ACC112 (cell line): ENCODE results near the gene AK2.

Source experiments
- H2AFZ ChIP-seq: fragments of 200-600 bp; sonication (generic); one replicate; pipeline ENCODE4 v1.6.0; 2017; ENCODE audit warnings: antibody characterized with exemption, low read length; ENCODE audit not compliant: unreplicated experiment
- H3K27ac ChIP-seq: fragments of 200-600 bp; sonication (generic); 2 replicates; pipeline ENCODE4 v1.5.1; 2014; ENCODE audit warnings: low read depth, mild to moderate bottlenecking, antibody characterized with exemption, low read length, moderate library complexity
- H3K27me3 ChIP-seq: fragments of 200-600 bp; sonication (generic); 2 replicates; pipeline ENCODE4 v1.6.1; 2014; ENCODE audit warnings: mild to moderate bottlenecking, antibody characterized with exemption, low read length, moderate library complexity, mixed read lengths; ENCODE audit not compliant: insufficient read depth
- H3K36me3 ChIP-seq: fragments of 200-600 bp; sonication (generic); 2 replicates; pipeline ENCODE4 v1.6.1; 2016; ENCODE audit warnings: mild to moderate bottlenecking, antibody characterized with exemption, low read length, moderate library complexity, mixed read lengths; ENCODE audit not compliant: insufficient read depth
- H3K4me1 ChIP-seq: fragments of 200-600 bp; sonication (generic); one replicate; pipeline ENCODE4 v1.6.1; 2016; ENCODE audit warnings: low read length, mixed read lengths; ENCODE audit not compliant: insufficient read depth, unreplicated experiment, control insufficient read depth
- H3K4me3 ChIP-seq: fragments of 200-600 bp; sonication (generic); 2 replicates; pipeline ENCODE4 v1.5.1; 2014; ENCODE audit warnings: mild to moderate bottlenecking, low read depth, low read length
- H3K79me2 ChIP-seq: fragments of 200-600 bp; sonication (generic); one replicate; pipeline ENCODE4 v1.6.0; 2016; ENCODE audit warnings: low read length; ENCODE audit not compliant: control insufficient read depth, unreplicated experiment, insufficient read depth

The AK2 gene

GRCh38 chr1:33041026-33041425 lies 4.3 kb upstream of the AK2 start:
- no peak overlapping the region for H3K4me3 ChIP-seq
- H3K79me2 ChIP-seq = peaks cover 6% of the 10 kb centered on the region
- peaks cover 4% of the 10 kb centered on the region for H3K4me1 ChIP-seq
- no peak overlapping the region for H3K27ac ChIP-seq
- H3K27me3 ChIP-seq = no peaks in the 10 kb centered on the region
- H2AFZ ChIP-seq = no peak overlapping the region
- H3K36me3 ChIP-seq = no peaks in the 10 kb centered on the region

- Histone ChIP-seq H3K27ac (no peak overlapping the region), H2AFZ (peak overlapping the region; percentile 31), H3K4me3 (no peak overlapping the region), H3K4me1 (peaks cover 12% of the 10 kb centered on the region), H3K79me2 (peaks cover 18% of the 10 kb centered on the region), H3K27me3 (no peaks in the 10 kb centered on the region), H3K36me3 (no peaks in the 10 kb centered on the region)
Observed at GRCh38 chr1:33039840-33040239, 3.2 kb upstream of the AK2 start.

- H2AFZ ChIP-seq = no peak overlapping the region
- H3K27ac ChIP-seq = peak overlapping the region; percentile 75
- peak overlapping the region; percentile 86 for H3K4me3 ChIP-seq
- peaks cover 52% of the 10 kb centered on the region for H3K79me2 ChIP-seq
- no peaks in the 10 kb centered on the region for H3K27me3 ChIP-seq
- peaks cover 8% of the 10 kb centered on the region; the same call in 1 of the 2 replicates for H3K36me3 ChIP-seq
- peaks cover 33% of the 10 kb centered on the region for H3K4me1 ChIP-seq
Observed at GRCh38 chr1:33036051-33036525, 595 bp downstream of the AK2 start.

- no peaks in the 10 kb centered on the region for H3K27me3 ChIP-seq
- H3K36me3 ChIP-seq = peaks cover 8% of the 10 kb centered on the region; the same call in 1 of the 2 replicates
- no peak overlapping the region for H2AFZ ChIP-seq
- no peak overlapping the region for H3K4me3 ChIP-seq
- no peak overlapping the region for H3K27ac ChIP-seq
- peaks cover 85% of the 10 kb centered on the region for H3K79me2 ChIP-seq
- peaks cover 36% of the 10 kb centered on the region for H3K4me1 ChIP-seq
Observed at GRCh38 chr1:33032126-33032869, 4.4 kb downstream of the AK2 start.

DNA sequence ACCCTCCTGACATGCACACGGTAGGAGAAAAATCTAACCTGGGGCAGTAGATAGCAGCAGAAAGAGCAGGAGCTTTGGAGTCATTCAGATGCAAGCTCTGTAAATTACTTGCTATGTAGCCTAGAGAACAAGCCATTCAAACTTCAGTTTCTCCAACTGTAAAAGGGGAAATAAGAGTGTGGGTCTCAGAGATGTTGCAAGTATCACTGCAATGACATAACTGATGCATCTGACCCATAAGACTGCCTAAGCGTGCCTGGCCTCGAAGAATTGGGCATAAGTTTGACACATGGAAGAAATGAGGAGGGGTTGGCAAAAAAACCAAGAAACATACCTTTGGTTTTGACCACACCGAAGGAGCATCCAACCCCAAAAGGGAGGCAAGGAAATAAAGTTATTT lies 5.2 kb downstream of the AK2 start:
- H3K27me3 ChIP-seq = no peaks in the 10 kb centered on the region
- H3K27ac ChIP-seq = no peak overlapping the region
- no peak overlapping the region for H2AFZ ChIP-seq
- peaks cover 33% of the 10 kb centered on the region for H3K4me1 ChIP-seq
- H3K4me3 ChIP-seq = no peak overlapping the region
- H3K79me2 ChIP-seq = peaks cover 92% of the 10 kb centered on the region
- peaks cover 8% of the 10 kb centered on the region; the same call in 1 of the 2 replicates for H3K36me3 ChIP-seq

- Histone ChIP-seq H3K79me2 (peaks cover 91% of the 10 kb centered on the region), H3K4me1 (peaks cover 32% of the 10 kb centered on the region), H3K36me3 (peaks cover 8% of the 10 kb centered on the region; the same call in 1 of the 2 replicates), H3K27me3 (no peaks in the 10 kb centered on the region), H3K27ac (no peak overlapping the region), H3K4me3 (no peak overlapping the region), H2AFZ (no peak overlapping the region)
Observed at GRCh38 chr1:33030575-33030974, 6.1 kb downstream of the AK2 start.

DNA sequence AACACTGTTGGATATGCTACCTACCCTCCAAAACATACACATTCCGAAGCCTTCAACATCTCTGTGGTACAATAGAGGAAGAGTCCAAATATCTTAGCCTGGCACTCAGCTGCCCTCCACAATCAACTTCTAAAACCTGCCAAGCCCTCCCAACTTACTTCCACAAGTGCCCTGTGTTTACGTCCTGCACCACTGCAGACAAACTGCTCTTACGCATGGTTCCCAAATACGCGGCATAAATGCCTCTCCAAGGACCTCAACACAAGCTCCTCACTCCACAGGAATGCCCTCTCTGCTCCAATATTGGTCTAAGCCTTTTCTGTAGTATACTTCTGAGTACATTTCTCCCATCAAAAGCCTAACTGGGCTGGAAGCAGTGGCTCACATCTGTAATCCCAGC lies 6.8 kb downstream of the AK2 start:
- H3K4me3 ChIP-seq = no peak overlapping the region
- H3K4me1 ChIP-seq = peaks cover 26% of the 10 kb centered on the region
- peaks cover 89% of the 10 kb centered on the region for H3K79me2 ChIP-seq
- no peak overlapping the region for H3K27ac ChIP-seq
- no peaks in the 10 kb centered on the region for H3K27me3 ChIP-seq
- H3K36me3 ChIP-seq = peaks cover 8% of the 10 kb centered on the region; the same call in 1 of the 2 replicates
- H2AFZ ChIP-seq = no peak overlapping the region

- H3K4me3 ChIP-seq = no peak overlapping the region
- H3K27me3 ChIP-seq = no peaks in the 10 kb centered on the region
- peaks cover 19% of the 10 kb centered on the region for H3K4me1 ChIP-seq
- H2AFZ ChIP-seq = no peak overlapping the region
- H3K27ac ChIP-seq = no peak overlapping the region
- H3K36me3 ChIP-seq = peaks cover 5% of the 10 kb centered on the region; the same call in 1 of the 2 replicates
- peaks cover 87% of the 10 kb centered on the region for H3K79me2 ChIP-seq
Observed at GRCh38 chr1:33029209-33029608, 7.5 kb downstream of the AK2 start.

- Histone ChIP-seq H3K4me1 (peaks cover under 1% of the 10 kb centered on the region), H3K27ac (no peak overlapping the region), H3K36me3 (peaks cover 11% of the 10 kb centered on the region; the same call in 1 of the 2 replicates), H3K79me2 (peaks cover 60% of the 10 kb centered on the region), H3K4me3 (no peak overlapping the region), H3K27me3 (no peaks in the 10 kb centered on the region), H2AFZ (no peak overlapping the region)
Observed at GRCh38 chr1:33025761-33026160, 10.9 kb downstream of the AK2 start.

DNA sequence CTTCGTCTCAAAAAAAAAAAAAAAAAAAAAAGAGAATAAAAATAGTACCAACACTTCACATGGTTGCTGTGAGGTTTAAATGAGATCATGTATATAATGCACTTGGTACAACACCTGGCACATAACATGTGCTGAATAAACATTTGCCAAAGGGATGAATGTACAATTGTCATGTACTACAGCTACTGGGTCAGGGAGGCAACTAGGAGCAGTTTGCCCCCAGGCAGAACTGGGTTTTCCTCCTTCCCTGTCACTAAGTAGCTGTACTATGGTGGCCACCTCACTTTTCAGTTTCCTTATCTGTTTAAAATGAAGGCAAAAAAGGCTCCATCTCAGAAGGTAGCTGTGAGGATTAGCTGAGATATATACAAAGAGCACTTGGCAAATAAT lies 11.5 kb downstream of the AK2 start:
- Histone ChIP-seq H2AFZ (no peak overlapping the region), H3K4me3 (no peak overlapping the region), H3K79me2 (peaks cover 54% of the 10 kb centered on the region), H3K4me1 (no peaks in the 10 kb centered on the region), H3K27ac (no peak overlapping the region), H3K36me3 (peaks cover 11% of the 10 kb centered on the region; the same call in 1 of the 2 replicates), H3K27me3 (no peaks in the 10 kb centered on the region)
